HFFc6 (cell line): ENCODE measurements around the gene TFCP2. TPM values are rescaled to one million over a fixed set of nuclear protein-coding genes. Genes with fewer than 3 reads are reported as not detected.
A peak's percentile ranks its signal among the peaks of the same experiment; 100 is the strongest.

Source experiments
- DNase-seq: peaks from one replicate; pipeline ENCODE4 v3.0.0-alpha.2; 2018
- H3K27ac Mint-ChIP-seq: 2 replicates; pipeline ENCODE4 v1.8.0; 2020; ENCODE audit warnings: mild to moderate bottlenecking, mixed read lengths
- H3K27me3 Mint-ChIP-seq: 2 replicates; pipeline ENCODE4 v1.8.0; 2021; ENCODE audit warnings: mild to moderate bottlenecking, moderate library complexity, mixed read lengths; ENCODE audit not compliant: insufficient read depth
- H3K36me3 Mint-ChIP-seq: 2 replicates; pipeline ENCODE4 v1.8.0; 2021; ENCODE audit warnings: low read depth, mixed read lengths
- H3K4me1 Mint-ChIP-seq: 2 replicates; pipeline ENCODE4 v1.8.0; 2020; ENCODE audit warnings: low read depth, mixed read lengths
- H3K4me3 Mint-ChIP-seq: 2 replicates; pipeline ENCODE4 v1.8.0; 2020; ENCODE audit warnings: mild to moderate bottlenecking, moderate library complexity, mixed read lengths
- H3K9me3 Mint-ChIP-seq: 2 replicates; pipeline ENCODE4 v1.8.0; 2020; ENCODE audit warnings: mild to moderate bottlenecking, mixed read lengths
- total RNA-seq, 6 experiments: library from RNA; stranded (reverse); fragmentation: NEBNext Ultra II Directional; extraction: Animal tissue kit (Norgen Biotek cat#: 25700); gene quantifications; 2 replicates in 1 of 6; 3 replicates in 5 of 6; pipeline ENCODE4 v1.2.3, GENCODE V29; 2021
- TF ChIP-seq, protein P1 (sequence below): fragments of 200-600 bp; sonication (generic); IDR thresholded peaks from 2 replicates; pipeline ENCODE4 v1.5.0; 2021; ENCODE audit warnings: antibody characterized with exemption, mild to moderate bottlenecking

The TFCP2 gene
- total RNA-seq, 6 experiments from 2014 or later: 23.6 to 26.5 (median 25.8) TPM

GRCh38 chr12:51067229-51067628, 105.7 kb downstream of the TFCP2 start:
- H3K9me3 Mint-ChIP-seq: no peaks in the 10 kb centered on the region
- no peaks in the 10 kb centered on the region; the same call in 1 of the 2 replicates for H3K4me1 Mint-ChIP-seq
- no peak overlapping the region for H3K27ac Mint-ChIP-seq
- no peak for DNase-seq
- TF ChIP-seq, protein P1, sequence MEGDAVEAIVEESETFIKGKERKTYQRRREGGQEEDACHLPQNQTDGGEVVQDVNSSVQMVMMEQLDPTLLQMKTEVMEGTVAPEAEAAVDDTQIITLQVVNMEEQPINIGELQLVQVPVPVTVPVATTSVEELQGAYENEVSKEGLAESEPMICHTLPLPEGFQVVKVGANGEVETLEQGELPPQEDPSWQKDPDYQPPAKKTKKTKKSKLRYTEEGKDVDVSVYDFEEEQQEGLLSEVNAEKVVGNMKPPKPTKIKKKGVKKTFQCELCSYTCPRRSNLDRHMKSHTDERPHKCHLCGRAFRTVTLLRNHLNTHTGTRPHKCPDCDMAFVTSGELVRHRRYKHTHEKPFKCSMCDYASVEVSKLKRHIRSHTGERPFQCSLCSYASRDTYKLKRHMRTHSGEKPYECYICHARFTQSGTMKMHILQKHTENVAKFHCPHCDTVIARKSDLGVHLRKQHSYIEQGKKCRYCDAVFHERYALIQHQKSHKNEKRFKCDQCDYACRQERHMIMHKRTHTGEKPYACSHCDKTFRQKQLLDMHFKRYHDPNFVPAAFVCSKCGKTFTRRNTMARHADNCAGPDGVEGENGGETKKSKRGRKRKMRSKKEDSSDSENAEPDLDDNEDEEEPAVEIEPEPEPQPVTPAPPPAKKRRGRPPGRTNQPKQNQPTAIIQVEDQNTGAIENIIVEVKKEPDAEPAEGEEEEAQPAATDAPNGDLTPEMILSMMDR: no peak
- H3K27me3 Mint-ChIP-seq: 0 out of 2 replicates have a peak, but pooled peaks cover 2% of the 10 kb centered on the region
- peaks cover 21% of the 10 kb centered on the region for H3K36me3 Mint-ChIP-seq
- H3K4me3 Mint-ChIP-seq: no peak overlapping the region

- peaks cover 26% of the 10 kb centered on the region for H3K36me3 Mint-ChIP-seq
Measured at GRCh38 chr12:51065530-51065929, 107.4 kb downstream of the TFCP2 start.

GRCh38 chr12:51062631-51063397, 110.1 kb downstream of the TFCP2 start:
- peaks cover 28% of the 10 kb centered on the region for H3K36me3 Mint-ChIP-seq

More at GRCh38 chr12:51065530-51065929, 107.4 kb downstream of the TFCP2 start:
- Mint-ChIP-seq H3K4me3 (no peak overlapping the region), H3K4me1 (no peaks in the 10 kb centered on the region; the same call in 1 of the 2 replicates), H3K27me3 (no peaks in the 10 kb centered on the region), H3K27ac (no peak overlapping the region), H3K9me3 (no peaks in the 10 kb centered on the region)
- no peak for DNase-seq
- TF ChIP-seq, protein P1: no peak

GRCh38 chr12:51059086-51059485, 113.8 kb downstream of the TFCP2 start:
- H3K27me3 Mint-ChIP-seq: no peaks in the 10 kb centered on the region
- H3K27ac Mint-ChIP-seq: no peak overlapping the region
- no peak for DNase-seq
- H3K36me3 Mint-ChIP-seq: peaks cover 30% of the 10 kb centered on the region
- no peak overlapping the region for H3K4me3 Mint-ChIP-seq
- TF ChIP-seq, protein P1: no peak
- peaks cover 9% of the 10 kb centered on the region for H3K4me1 Mint-ChIP-seq
- H3K9me3 Mint-ChIP-seq: no peaks in the 10 kb centered on the region

More at GRCh38 chr12:51062631-51063397, 110.1 kb downstream of the TFCP2 start:
- TF ChIP-seq, protein P1: no peak
- Mint-ChIP-seq H3K4me3 (no peak overlapping the region), H3K27ac (no peak overlapping the region), H3K4me1 (no peaks in the 10 kb centered on the region; the same call in 1 of the 2 replicates), H3K9me3 (no peaks in the 10 kb centered on the region), H3K27me3 (no peaks in the 10 kb centered on the region)
- no peak for DNase-seq

DNA sequence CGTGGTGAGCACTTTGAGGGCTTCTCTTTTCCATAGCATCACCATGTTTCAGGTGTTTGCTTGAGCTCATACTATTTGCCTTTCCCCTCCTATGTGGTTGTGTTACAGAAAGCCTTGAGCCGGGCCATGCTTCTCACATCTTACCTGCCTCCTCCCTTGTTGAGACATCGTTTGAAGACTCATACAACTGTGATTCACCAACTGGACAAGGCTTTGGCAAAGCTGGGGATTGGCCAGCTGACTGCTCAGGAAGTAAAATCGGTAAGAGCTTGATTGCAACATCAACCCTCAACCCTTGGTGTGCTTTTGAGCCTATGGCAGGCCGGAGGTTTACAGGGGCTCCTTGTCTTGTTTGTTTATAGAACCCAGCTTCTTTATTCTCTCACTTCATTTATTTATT, 116.7 kb downstream of the TFCP2 start:
- TF ChIP-seq, protein P1: no peak
- Mint-ChIP-seq H3K9me3 (no peaks in the 10 kb centered on the region), H3K27me3 (no peaks in the 10 kb centered on the region), H3K36me3 (peaks cover 26% of the 10 kb centered on the region), H3K4me3 (no peak overlapping the region; the same call in 1 of the 2 replicates), H3K4me1 (peaks cover 16% of the 10 kb centered on the region), H3K27ac (peak overlapping the region; percentile 25; the same call in 1 of the 2 replicates)
- peak; percentile 23 for DNase-seq
